Fibroblast of lung (primary cell): ENCODE data around the gene FIBCD1. TPM values are rescaled to one million over a fixed set of nuclear protein-coding genes. Genes with fewer than 3 reads are reported as not detected.
A peak's percentile ranks its signal among the peaks of the same experiment; 100 is the strongest.

Experiments used
- DNase-seq, 2 donors: peaks; one replicate each; pipeline versions ENCODE4 v3.0.0 to v3.0.0-alpha.2; 2010; ENCODE audit warnings: low read depth in 2 of 2
- H2AFZ ChIP-seq: 2 replicates; pipeline ENCODE4 v1.5.1; 2012; ENCODE audit warnings: low read length, control low read depth, inconsistent platforms
- H3K27ac ChIP-seq: 2 replicates; pipeline ENCODE4 v1.5.1; 2011; ENCODE audit warnings: low read length, control low read depth; ENCODE audit not compliant: insufficient read depth
- H3K27me3 ChIP-seq: 2 replicates; pipeline ENCODE4 v1.5.1; 2011; ENCODE audit warnings: mild to moderate bottlenecking, low read length; ENCODE audit not compliant: control insufficient read depth, insufficient read depth
- H3K36me3 ChIP-seq: 2 replicates; pipeline ENCODE4 v1.5.1; 2011; ENCODE audit warnings: low read length; ENCODE audit not compliant: control insufficient read depth, insufficient read depth
- H3K4me1 ChIP-seq: 2 replicates; pipeline ENCODE4 v1.5.1; 2011; ENCODE audit warnings: low read length; ENCODE audit not compliant: control insufficient read depth, insufficient read depth; ENCODE audit errors: extremely low read depth
- H3K4me2 ChIP-seq: 2 replicates; pipeline ENCODE4 v1.5.1; 2011; ENCODE audit warnings: low read length, control low read depth; ENCODE audit not compliant: insufficient read depth; ENCODE audit errors: extremely low read depth
- H3K4me3 ChIP-seq, 4 experiments: fragments of 200-600 bp in 1 of 4; sonication (generic) in 1 of 4; replicated peaks in 1 of 4; 2 replicates each; pipeline ENCODE4 v1.5.1; 2011 to 2016; ENCODE audit warnings: low read length in 4 of 4, low read depth in 3 of 4, mild to moderate bottlenecking in 3 of 4, control low read depth in 2 of 4, inconsistent platforms in 1 of 4, mixed read lengths in 1 of 4; ENCODE audit not compliant: insufficient read depth in 1 of 4; ENCODE audit errors: control extremely low read depth in 1 of 4
- H3K79me2 ChIP-seq: 2 replicates; pipeline ENCODE4 v1.5.1; 2012; ENCODE audit warnings: mild to moderate bottlenecking, low read length, inconsistent platforms; ENCODE audit not compliant: control insufficient read depth, insufficient read depth
- H3K9ac ChIP-seq: 2 replicates; pipeline ENCODE4 v1.5.1; 2011; ENCODE audit warnings: mild to moderate bottlenecking, low read length, control low read depth; ENCODE audit not compliant: insufficient read depth
- H3K9me3 ChIP-seq: 2 replicates; pipeline ENCODE4 v1.5.1; 2012; ENCODE audit warnings: low read depth, low read length; ENCODE audit not compliant: control insufficient read depth, insufficient read depth
- H4K20me1 ChIP-seq: 2 replicates; pipeline ENCODE4 v1.5.1; 2011; ENCODE audit warnings: low read length; ENCODE audit not compliant: control insufficient read depth, insufficient read depth; ENCODE audit errors: extremely low read depth
- EZH2 ChIP-seq: IDR thresholded peaks from 2 replicates; pipeline ENCODE4 v1.5.1; 2012; ENCODE audit warnings: low read length, control low read depth, mild to moderate bottlenecking; ENCODE audit errors: missing control alignments
- polyA plus RNA-seq, 2 donors: library from polyadenylated mRNA; depleted of rRNA in 1 of 2; stranded (reverse) in 1 of 2; unstranded in 1 of 2; fragments of >200 nt; gene quantifications; 2 replicates each; pipeline ENCODE4 v1.2.1, GENCODE V29; 2011 to 2012; ENCODE audit warnings: missing spikeins in 1 of 2
- total RNA-seq: library from RNA; depleted of rRNA; stranded (reverse); fragments of >200 nt; gene quantifications from 2 replicates; pipeline ENCODE4 v1.2.1, GENCODE V29; 2014
- TF ChIP-seq, protein P1 (sequence below), 2 donors: IDR thresholded peaks in 1 of 2; conservative IDR thresholded peaks in 1 of 2; 1 replicate in 1 of 2; 2 replicates in 1 of 2; pipeline ENCODE4 v1.5.1; 2011 to 2012; ENCODE audit warnings: low read length in 2 of 2, control low read depth in 1 of 2, inconsistent platforms in 1 of 2, low read depth in 1 of 2, mild to moderate bottlenecking in 1 of 2

The FIBCD1 gene
- total and polyA plus RNA-seq, 2 donors (not counting 1 experiment from before 2014, with no cell fraction given): 7.3 to 28.0 TPM

DNA sequence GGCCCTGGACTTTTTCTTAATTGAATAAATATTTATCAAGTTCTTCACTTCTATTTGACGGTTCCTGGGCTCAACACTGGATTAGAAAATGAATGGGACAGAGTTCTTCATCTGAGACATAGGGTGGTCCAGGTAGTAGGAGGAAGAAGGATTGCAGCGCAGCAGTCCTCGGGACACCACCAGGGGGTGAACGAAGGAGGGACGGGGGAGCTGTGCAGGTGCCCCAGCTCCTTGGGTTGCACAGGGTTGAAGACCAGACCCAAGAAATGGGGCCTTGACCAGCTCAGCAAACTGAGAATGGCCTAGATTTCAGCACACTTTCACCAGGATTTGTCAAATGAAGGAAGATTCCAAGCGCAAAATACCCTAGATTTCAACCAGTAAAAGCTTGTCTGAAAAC lies 74.5 kb downstream of the FIBCD1 start:
- Histone ChIP-seq H3K9ac (no peak overlapping the region), H3K4me2 (no peak overlapping the region), H3K36me3 (peaks cover 16% of the 10 kb centered on the region), H4K20me1 (no peaks in the 10 kb centered on the region), H3K4me3 (no peak overlapping the region), H3K9me3 (no peaks in the 10 kb centered on the region), H3K27ac (no peak overlapping the region), H3K27me3 (no peaks in the 10 kb centered on the region), H3K4me1 (peaks cover 18% of the 10 kb centered on the region), H3K79me2 (peaks cover 81% of the 10 kb centered on the region), H2AFZ (no peak overlapping the region)
- TF ChIP-seq EZH2: no peak
- TF ChIP-seq, protein P1, sequence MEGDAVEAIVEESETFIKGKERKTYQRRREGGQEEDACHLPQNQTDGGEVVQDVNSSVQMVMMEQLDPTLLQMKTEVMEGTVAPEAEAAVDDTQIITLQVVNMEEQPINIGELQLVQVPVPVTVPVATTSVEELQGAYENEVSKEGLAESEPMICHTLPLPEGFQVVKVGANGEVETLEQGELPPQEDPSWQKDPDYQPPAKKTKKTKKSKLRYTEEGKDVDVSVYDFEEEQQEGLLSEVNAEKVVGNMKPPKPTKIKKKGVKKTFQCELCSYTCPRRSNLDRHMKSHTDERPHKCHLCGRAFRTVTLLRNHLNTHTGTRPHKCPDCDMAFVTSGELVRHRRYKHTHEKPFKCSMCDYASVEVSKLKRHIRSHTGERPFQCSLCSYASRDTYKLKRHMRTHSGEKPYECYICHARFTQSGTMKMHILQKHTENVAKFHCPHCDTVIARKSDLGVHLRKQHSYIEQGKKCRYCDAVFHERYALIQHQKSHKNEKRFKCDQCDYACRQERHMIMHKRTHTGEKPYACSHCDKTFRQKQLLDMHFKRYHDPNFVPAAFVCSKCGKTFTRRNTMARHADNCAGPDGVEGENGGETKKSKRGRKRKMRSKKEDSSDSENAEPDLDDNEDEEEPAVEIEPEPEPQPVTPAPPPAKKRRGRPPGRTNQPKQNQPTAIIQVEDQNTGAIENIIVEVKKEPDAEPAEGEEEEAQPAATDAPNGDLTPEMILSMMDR (conservative IDR thresholded peaks at IDR 0.05 in 1 of 2, IDR thresholded peaks at IDR 0.05 in 1 of 2; ENCODE audit: low read depth in 1 of 2, low read length in 2 of 2): no peak
- DNase-seq: no peak

DNA sequence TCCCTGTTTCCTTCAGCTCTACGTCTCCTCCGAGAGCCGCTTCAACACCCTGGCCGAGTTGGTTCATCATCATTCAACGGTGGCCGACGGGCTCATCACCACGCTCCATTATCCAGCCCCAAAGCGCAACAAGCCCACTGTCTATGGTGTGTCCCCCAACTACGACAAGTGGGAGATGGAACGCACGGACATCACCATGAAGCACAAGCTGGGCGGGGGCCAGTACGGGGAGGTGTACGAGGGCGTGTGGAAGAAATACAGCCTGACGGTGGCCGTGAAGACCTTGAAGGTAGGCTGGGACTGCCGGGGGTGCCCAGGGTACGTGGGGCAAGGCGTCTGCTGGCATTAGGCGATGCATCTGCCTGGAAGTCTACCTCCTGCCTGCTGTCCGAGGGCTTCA lies 76.3 kb downstream of the FIBCD1 start:
- Histone ChIP-seq H3K36me3 (peaks cover 13% of the 10 kb centered on the region), H3K79me2 (peaks cover 78% of the 10 kb centered on the region), H3K4me1 (peaks cover 32% of the 10 kb centered on the region), H3K4me3 (no peak overlapping the region), H2AFZ (no peak overlapping the region), H3K4me2 (no peak overlapping the region), H4K20me1 (no peaks in the 10 kb centered on the region), H3K27ac (peak overlapping the region; percentile 94), H3K27me3 (no peaks in the 10 kb centered on the region), H3K9ac (no peak overlapping the region), H3K9me3 (no peaks in the 10 kb centered on the region)
- TF ChIP-seq, protein P1 (conservative IDR thresholded peaks at IDR 0.05 in 1 of 2, IDR thresholded peaks at IDR 0.05 in 1 of 2; ENCODE audit: low read depth in 1 of 2, low read length in 2 of 2): no peak
- no peak for TF ChIP-seq EZH2
- no peak for DNase-seq

DNA sequence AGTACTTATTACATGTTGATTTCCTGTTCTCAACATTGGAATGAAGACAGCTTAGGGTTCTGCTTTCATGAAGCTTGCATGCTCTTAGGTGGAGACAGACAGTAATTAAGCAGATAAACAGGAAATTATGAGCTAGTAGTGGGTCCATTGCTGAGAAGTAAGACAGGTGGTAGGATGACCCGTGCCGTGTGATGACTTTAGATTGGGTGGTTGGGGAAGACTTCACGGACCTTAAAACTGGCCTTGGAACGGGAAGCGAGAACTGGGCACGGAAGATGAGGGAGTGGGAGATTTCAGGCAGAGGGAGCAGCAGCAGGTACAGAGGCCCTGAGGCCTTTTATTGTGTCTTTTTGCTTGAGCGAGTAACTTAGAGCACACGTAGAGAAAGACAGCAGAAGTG lies 76.8 kb downstream of the FIBCD1 start:
- TF ChIP-seq EZH2: no peak
- TF ChIP-seq, protein P1 (conservative IDR thresholded peaks at IDR 0.05 in 1 of 2, IDR thresholded peaks at IDR 0.05 in 1 of 2; ENCODE audit: low read depth in 1 of 2, low read length in 2 of 2): no peak
- Histone ChIP-seq H3K4me1 (peaks cover 35% of the 10 kb centered on the region), H3K9ac (no peak overlapping the region)

More for the DNA sequence above, 76.8 kb downstream of the FIBCD1 start:
- Histone ChIP-seq H3K4me3 (no peak overlapping the region), H4K20me1 (no peaks in the 10 kb centered on the region), H2AFZ (no peak overlapping the region), H3K9me3 (no peaks in the 10 kb centered on the region), H3K27me3 (no peaks in the 10 kb centered on the region), H3K36me3 (peaks cover 12% of the 10 kb centered on the region), H3K4me2 (no peak overlapping the region), H3K27ac (peak overlapping the region; percentile 94), H3K79me2 (peaks cover 77% of the 10 kb centered on the region)
- no peak for DNase-seq
